Activated CD4-positive, alpha-beta T cell treated with anti-CD3 and anti-CD28 coated beads, Interleukin-2, amount 50 U/mL, for 48 hours (primary cell): ENCODE data around the gene ILF3.

Experiments
- DNase-seq, 2 experiments: peaks; one replicate each; pipeline ENCODE4 v3.0.0-alpha.2; 2020

Gene ILF3

GRCh38 chr19:10706990-10707389, 52.8 kb downstream of the ILF3 start:
- no peak for DNase-seq

GRCh38 chr19:10707440-10707839, 53.3 kb downstream of the ILF3 start:
- no peak for DNase-seq

- DNase-seq, result no peak
Observed at GRCh38 chr19:10708291-10708690, 54.1 kb downstream of the ILF3 start.

- DNase-seq, result no peak
Observed at GRCh38 chr19:10712045-10712444, 57.9 kb downstream of the ILF3 start.

GRCh38 chr19:10712754-10713153, 58.6 kb downstream of the ILF3 start:
- DNase-seq, result no peak

GRCh38 chr19:10713317-10713716, 59.2 kb downstream of the ILF3 start:
- DNase-seq, result no peak

- no peak for DNase-seq
Observed at GRCh38 chr19:10717054-10717355, 62.9 kb downstream of the ILF3 start.

- peak; percentile 98 to 99 for DNase-seq
Observed at GRCh38 chr19:10717356-10718204, 63.4 kb downstream of the ILF3 start, which contains the start of gene DNM2. Gene DNM2, plus strand, starts transcription at chr19:10718079. Its CDS starts 164 bp downstream, at chr19:10718243.

GRCh38 chr19:10718205-10719196, 64.4 kb downstream of the ILF3 start:
- DNase-seq, result peak; percentile 60 to 63

GRCh38 chr19:10719466-10719961, 65.4 kb downstream of the ILF3 start:
- DNase-seq, result no peak

- DNase-seq, result no peak
Observed at GRCh38 chr19:10720607-10721125, 66.5 kb downstream of the ILF3 start.

GRCh38 chr19:10723591-10723990, 69.4 kb downstream of the ILF3 start:
- DNase-seq, result no peak

- no peak for DNase-seq
Observed at GRCh38 chr19:10724573-10725071, 70.5 kb downstream of the ILF3 start.

- no peak for DNase-seq
Observed at GRCh38 chr19:10725415-10725814, 71.3 kb downstream of the ILF3 start.

GRCh38 chr19:10726268-10726667, 72.1 kb downstream of the ILF3 start:
- DNase-seq, result no peak

GRCh38 chr19:10727685-10728201, 73.6 kb downstream of the ILF3 start:
- DNase-seq, result no peak

- no peak for DNase-seq
Observed at GRCh38 chr19:10729411-10729810, 75.3 kb downstream of the ILF3 start.

GRCh38 chr19:10730932-10731331, 76.8 kb downstream of the ILF3 start:
- no peak for DNase-seq

- no peak for DNase-seq
Observed at GRCh38 chr19:10735741-10736140, 81.6 kb downstream of the ILF3 start.

- DNase-seq, result no peak
Observed at GRCh38 chr19:10736189-10736588, 82.0 kb downstream of the ILF3 start.

- no peak for DNase-seq
Observed at GRCh38 chr19:10736916-10737551, 82.9 kb downstream of the ILF3 start.

GRCh38 chr19:10737722-10738121, 83.6 kb downstream of the ILF3 start:
- DNase-seq, result no peak
